Ishikawa (cell line): ENCODE data around the gene MRPL18.
A peak's percentile ranks its signal among the peaks of the same experiment; 100 is the strongest.

Source experiments
- CEBPB ChIP-seq: IDR thresholded peaks from 2 replicates; pipeline ENCODE4 v1.6.1; 2012
- CREB1 ChIP-seq: IDR thresholded peaks from 2 replicates; pipeline ENCODE4 v1.6.1; 2012; ENCODE audit warnings: low read depth
- EGR1 ChIP-seq: IDR thresholded peaks from 2 replicates; pipeline ENCODE4 v1.6.1; 2012
- EP300 ChIP-seq: IDR thresholded peaks from 2 replicates; pipeline ENCODE4 v1.6.1; 2012; ENCODE audit warnings: borderline replicate concordance
- FOXM1 ChIP-seq: IDR thresholded peaks from 2 replicates; pipeline ENCODE4 v1.6.1; 2012; ENCODE audit warnings: low read depth, borderline replicate concordance
- MAX ChIP-seq: IDR thresholded peaks from 2 replicates; pipeline ENCODE4 v1.6.1; 2012
- NFIC ChIP-seq: IDR thresholded peaks from 2 replicates; pipeline ENCODE4 v1.6.1; 2012
- RAD21 ChIP-seq: IDR thresholded peaks from 2 replicates; pipeline ENCODE4 v1.6.1; 2012; ENCODE audit warnings: low read depth
- REST ChIP-seq: IDR thresholded peaks from 2 replicates; pipeline ENCODE4 v1.6.1; 2012; ENCODE audit warnings: low read depth, mild to moderate bottlenecking
- TAF1 ChIP-seq: IDR thresholded peaks from 2 replicates; pipeline ENCODE4 v1.6.1; 2012; ENCODE audit warnings: low read depth, mild to moderate bottlenecking
- TCF12 ChIP-seq: IDR thresholded peaks from 2 replicates; pipeline ENCODE4 v1.6.1; 2012; ENCODE audit warnings: low read depth
- TEAD4 ChIP-seq: IDR thresholded peaks from 2 replicates; pipeline ENCODE4 v1.6.1; 2012
- USF1 ChIP-seq: IDR thresholded peaks from 2 replicates; pipeline ENCODE4 v1.6.1; 2012
- YY1 ChIP-seq: IDR thresholded peaks from 2 replicates; pipeline ENCODE4 v1.6.1; 2012; ENCODE audit warnings: low read depth
- ZBTB7A ChIP-seq: IDR thresholded peaks from 2 replicates; pipeline ENCODE4 v1.6.1; 2012; ENCODE audit warnings: low read depth

MRPL18 gene

GRCh38 chr6:159760602-159761057 lies 29.6 kb upstream of the MRPL18 start:
- TF ChIP-seq EP300 (no peak), TEAD4 (peak; percentile 83)

DNA sequence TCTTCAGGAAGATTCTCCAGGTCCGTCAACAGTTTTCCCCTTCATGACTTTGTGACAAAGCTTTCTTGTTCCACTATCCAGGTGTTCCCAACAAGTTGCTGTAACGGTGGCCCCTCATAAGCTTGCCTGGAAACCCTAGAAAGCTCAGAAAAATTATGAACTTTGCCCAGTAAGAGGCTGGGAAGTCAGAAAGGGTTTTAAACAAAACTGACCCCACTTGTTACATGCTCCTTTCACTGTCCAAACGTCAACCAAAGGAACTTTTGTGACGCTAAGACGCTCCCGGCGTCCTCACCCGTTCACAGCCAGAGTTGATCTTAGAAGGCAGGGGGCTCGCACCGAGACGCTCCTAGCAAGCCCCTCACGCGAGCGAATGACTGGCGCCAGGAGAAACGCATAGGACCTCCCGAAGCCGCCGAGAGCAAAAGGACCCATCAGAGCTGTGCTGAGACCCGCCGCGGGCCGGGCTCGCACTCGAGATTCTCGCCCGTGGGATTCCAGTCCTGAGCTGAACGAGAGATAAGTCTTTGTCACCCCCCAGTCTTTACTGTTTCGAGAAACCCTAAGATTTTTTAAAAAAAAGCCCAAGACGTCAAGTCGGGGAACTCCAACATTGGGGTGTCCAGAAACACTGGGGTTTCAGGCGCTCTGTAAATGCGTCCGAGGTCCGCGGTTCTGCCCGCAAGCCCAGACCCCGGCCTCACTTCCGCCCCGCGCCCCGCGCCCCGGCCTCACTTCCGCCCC lies 29.0 kb upstream of the MRPL18 start:
- TF ChIP-seq EP300 (0 out of 2 replicates have a peak, but pooled peaks have one; percentile 12), RAD21 (no peak), ZBTB7A (peak; percentile 61; the same call in 1 of the 2 replicates)

- TF ChIP-seq RAD21: no peak
- no peak for TF ChIP-seq NFIC
- peak; percentile 60; the same call in 1 of the 2 replicates for TF ChIP-seq ZBTB7A
- no peak; the same call in 1 of the 2 replicates for TF ChIP-seq CREB1
- TF ChIP-seq MAX: peak; percentile 36
- no peak for TF ChIP-seq TCF12
- no peak for TF ChIP-seq CEBPB
- TF ChIP-seq YY1: peak; percentile 37; the same call in 1 of the 2 replicates
Measured at GRCh38 chr6:159761873-159762680, 28.2 kb upstream of the MRPL18 start, which contains the start of gene ACAT2. TSS of gene ACAT2 (plus strand) at chr6:159762045. CDS start at chr6:159762088, 43 bp downstream.

GRCh38 chr6:159762681-159763293 lies 27.5 kb upstream of the MRPL18 start:
- TF ChIP-seq TAF1 (no peak), EGR1 (no peak)

DNA sequence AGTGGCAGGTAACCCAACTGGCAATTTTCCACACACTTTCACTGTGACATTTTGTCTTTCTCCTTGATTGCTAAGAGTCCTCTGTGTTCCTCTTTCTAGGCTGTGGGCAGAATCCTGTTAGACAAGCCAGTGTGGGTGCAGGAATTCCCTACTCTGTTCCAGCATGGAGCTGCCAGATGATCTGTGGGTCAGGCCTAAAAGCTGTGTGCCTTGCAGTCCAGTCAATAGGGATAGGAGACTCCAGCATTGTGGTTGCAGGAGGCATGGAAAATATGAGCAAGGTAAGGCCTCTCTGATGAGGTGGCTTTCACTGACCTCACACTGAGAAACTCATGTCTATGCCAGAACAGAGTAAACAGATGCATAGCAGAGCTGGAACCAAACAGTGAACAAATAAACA lies 23.4 kb upstream of the MRPL18 start:
- no peak for TF ChIP-seq TCF12
- no peak for TF ChIP-seq REST
- TF ChIP-seq NFIC: no peak
- TF ChIP-seq CEBPB: no peak
- no peak for TF ChIP-seq FOXM1
- no peak for TF ChIP-seq EP300
- TF ChIP-seq USF1: no peak
- TF ChIP-seq CREB1: no peak
- TF ChIP-seq RAD21: no peak
- TF ChIP-seq EGR1: no peak
- no peak for TF ChIP-seq YY1
- TF ChIP-seq MAX: no peak
- no peak for TF ChIP-seq ZBTB7A
- TF ChIP-seq TEAD4: no peak
- TF ChIP-seq TAF1: no peak

- TF ChIP-seq EGR1 (no peak), CREB1 (no peak), RAD21 (no peak), YY1 (no peak), TAF1 (no peak), FOXM1 (no peak), CEBPB (no peak), MAX (no peak), REST (no peak), TEAD4 (no peak), EP300 (no peak), TCF12 (no peak), ZBTB7A (no peak), USF1 (no peak), NFIC (no peak)
Measured at GRCh38 chr6:159769470-159769869, 20.8 kb upstream of the MRPL18 start.
